Epithelial cell of esophagus (primary cell): Measurements from ENCODE around the gene C5orf47.

Experiments used
- DNase-seq: peaks from one replicate; pipeline ENCODE4 v3.0.0; 2010; ENCODE audit warnings: low read depth
- H3K4me3 ChIP-seq: 2 replicates; pipeline ENCODE4 v1.5.1; 2011; ENCODE audit warnings: mild to moderate bottlenecking, low read length, control low read depth
- CTCF ChIP-seq: IDR thresholded peaks from 2 replicates; pipeline ENCODE4 v1.5.1; 2011; ENCODE audit warnings: low read depth, mild to moderate bottlenecking, low read length, control low read depth, inconsistent platforms; ENCODE audit not compliant: insufficient read depth; ENCODE audit errors: missing control alignments

C5orf47 gene

GRCh38 chr5:173974688-173975239, 14.2 kb upstream of the C5orf47 start:
- DNase-seq: peak; percentile 50
- no peak overlapping the region for H3K4me3 ChIP-seq
- TF ChIP-seq CTCF: no peak

GRCh38 chr5:173981185-173981761, 7.7 kb upstream of the C5orf47 start:
- no peak overlapping the region for H3K4me3 ChIP-seq
- DNase-seq: no peak
- no peak for TF ChIP-seq CTCF

- peak; percentile 52 for TF ChIP-seq CTCF
Measured at GRCh38 chr5:173984218-173984617, 4.8 kb upstream of the C5orf47 start.

GRCh38 chr5:173989432-173990082, 587 bp downstream of the C5orf47 start:
- TF ChIP-seq CTCF: no peak
- no peak overlapping the region for H3K4me3 ChIP-seq
- no peak for DNase-seq

More at GRCh38 chr5:173984218-173984617, 4.8 kb upstream of the C5orf47 start:
- DNase-seq: peak; percentile 39
- no peak overlapping the region for H3K4me3 ChIP-seq

- no peak for TF ChIP-seq CTCF
- no peak for DNase-seq
- H3K4me3 ChIP-seq: no peak overlapping the region
Measured at GRCh38 chr5:173997331-173997730, 8.4 kb downstream of the C5orf47 start.

GRCh38 chr5:173998531-173998930, 9.6 kb downstream of the C5orf47 start:
- no peak for TF ChIP-seq CTCF
- H3K4me3 ChIP-seq: no peak overlapping the region
- no peak for DNase-seq
